Activated T-cell treated with anti-CD3 and anti-CD28 coated beads, Interleukin-2, amount 50 U/mL, for 4 hours (primary cell): ENCODE measurements around the gene KBTBD8. TPM values are rescaled to one million over a fixed set of nuclear protein-coding genes. Genes with fewer than 3 reads are reported as not detected.
A peak's percentile ranks its signal among the peaks of the same experiment; 100 is the strongest.

ENCODE experiments used
- ATAC-seq, 2 donors: fragments of 200-7000 bp; cut with Tn5 transposase; one replicate each; pipeline ENCODE4 v1.10.0; 2021
- DNase-seq: peaks from one replicate; pipeline ENCODE4 v3.0.0-alpha.2; 2020
- H3K27me3 Mint-ChIP-seq: one replicate; pipeline ENCODE4 v1.8.0; 2021; ENCODE audit warnings: low read depth, mixed read lengths
- H3K36me3 Mint-ChIP-seq: one replicate; pipeline ENCODE4 v1.8.0; 2022; ENCODE audit warnings: mixed read lengths; ENCODE audit not compliant: insufficient read depth
- H3K4me1 Mint-ChIP-seq: one replicate; pipeline ENCODE4 v1.8.0; 2021; ENCODE audit warnings: low read depth, mixed read lengths
- H3K4me3 Mint-ChIP-seq: one replicate; pipeline ENCODE4 v1.8.0; 2021; ENCODE audit warnings: mild to moderate bottlenecking, moderate library complexity, mixed read lengths
- H3K9me3 Mint-ChIP-seq: one replicate; pipeline ENCODE4 v1.8.0; 2021; ENCODE audit warnings: mixed read lengths
- total RNA-seq, 3 donors: library from RNA; stranded (reverse); gene quantifications; one replicate each; pipeline ENCODE4 v1.2.1, GENCODE V29; 2021

The KBTBD8 gene
- total RNA-seq, 3 donors from 2014 or later = 32.1 to 47.5 (median 44.6) TPM

DNA sequence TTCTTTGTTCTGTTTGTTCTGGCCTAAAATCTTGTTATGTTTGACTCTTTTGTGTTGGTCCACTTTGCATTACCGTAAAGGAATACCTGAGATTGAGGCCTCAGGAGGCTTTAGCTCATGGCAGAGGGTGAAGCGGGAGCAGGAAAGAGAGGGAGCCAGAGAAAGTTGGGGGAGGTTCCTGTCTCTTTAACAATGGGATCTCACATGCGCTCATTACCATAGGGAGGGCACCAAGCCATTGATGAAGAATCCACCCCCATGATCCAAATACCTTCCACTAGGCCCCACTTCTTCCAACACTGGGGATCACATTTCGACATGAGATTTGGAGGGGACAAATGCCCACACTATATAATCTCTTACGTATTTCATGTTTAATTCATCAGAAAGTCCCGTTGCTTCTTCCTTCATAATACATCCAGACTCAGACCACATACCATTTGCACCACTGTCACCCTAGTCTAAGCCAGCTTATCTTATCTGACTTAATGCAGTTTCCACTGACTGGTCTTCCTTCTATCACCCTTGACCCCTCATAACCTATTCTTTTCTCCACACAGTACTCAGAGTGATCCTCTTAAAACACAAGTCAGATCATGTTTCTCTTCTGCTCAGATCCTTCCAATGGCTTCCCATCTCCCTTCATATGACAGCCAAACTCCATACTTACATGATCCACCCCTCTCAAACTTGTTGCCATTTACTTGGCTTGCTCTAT is 13.5 kb downstream of the KBTBD8 start:
- Mint-ChIP-seq H3K36me3 (peaks cover 57% of the 10 kb centered on the region), H3K9me3 (no peaks in the 10 kb centered on the region), H3K27me3 (no peaks in the 10 kb centered on the region), H3K4me1 (peaks cover 11% of the 10 kb centered on the region), H3K4me3 (no peak overlapping the region)
- ATAC-seq (no peak), DNase-seq (no peak)

DNA sequence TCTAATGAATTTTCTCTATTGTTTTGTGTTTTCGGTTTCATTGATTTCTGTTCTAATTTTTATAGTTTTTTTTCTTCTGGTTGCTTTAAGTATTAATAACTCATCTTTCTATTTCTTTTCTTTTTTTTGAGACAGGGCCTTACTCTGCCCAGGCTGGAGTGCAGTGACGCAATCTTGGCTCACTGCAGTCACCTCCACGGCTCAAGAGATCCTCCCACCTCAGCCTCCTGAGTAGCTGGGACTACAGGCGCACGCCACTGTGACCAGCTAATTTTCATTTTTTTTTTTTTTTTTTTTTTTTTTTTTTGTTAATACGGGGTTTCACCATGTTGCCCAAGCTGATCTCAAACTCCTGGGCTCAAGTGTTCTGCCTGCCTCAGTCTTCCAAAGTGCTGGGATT is 14.5 kb downstream of the KBTBD8 start:
- no peaks in the 10 kb centered on the region for H3K9me3 Mint-ChIP-seq
- H3K4me1 Mint-ChIP-seq = peaks cover 19% of the 10 kb centered on the region
- no peak for DNase-seq
- peaks cover 54% of the 10 kb centered on the region for H3K36me3 Mint-ChIP-seq
- no peaks in the 10 kb centered on the region for H3K27me3 Mint-ChIP-seq
- H3K4me3 Mint-ChIP-seq = no peak overlapping the region
- ATAC-seq = no peak

DNA sequence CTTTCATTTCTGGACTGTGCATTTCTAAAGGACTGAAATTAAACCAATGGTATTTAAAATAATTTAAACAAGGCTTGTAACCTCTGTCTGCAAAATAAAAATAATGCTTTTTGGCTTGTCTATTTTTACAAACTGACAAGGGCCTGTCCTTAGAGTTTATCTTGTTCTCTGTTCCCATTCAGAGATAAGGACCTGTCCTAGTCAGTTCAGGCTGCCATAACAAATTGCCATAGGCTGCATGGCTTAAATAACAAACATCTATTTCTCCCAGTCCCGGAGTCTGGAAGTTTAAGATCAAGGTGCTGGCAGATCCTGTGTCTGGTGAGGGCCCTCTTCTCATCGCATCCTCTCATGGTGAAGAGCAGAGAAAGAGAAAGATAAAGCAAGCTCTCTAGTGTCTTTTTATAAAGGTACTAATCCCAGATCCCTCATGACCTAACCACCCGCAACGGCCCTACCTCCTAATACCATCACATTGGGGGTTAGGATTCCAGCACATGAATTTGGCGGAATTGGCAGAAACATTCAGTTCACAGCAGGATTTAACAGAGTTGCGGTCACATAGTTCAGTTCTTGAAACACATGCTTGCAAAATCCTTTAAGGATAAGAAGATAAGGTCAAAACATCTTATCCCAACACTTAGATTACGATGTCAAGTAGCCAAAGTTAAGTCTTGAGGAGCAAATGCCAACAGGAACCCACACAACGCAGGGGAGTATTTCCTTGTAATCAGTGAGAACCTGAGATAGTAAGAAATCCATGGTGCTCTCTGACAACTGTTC is 17.8 kb downstream of the KBTBD8 start:
- peaks cover 26% of the 10 kb centered on the region for H3K4me1 Mint-ChIP-seq
- no peaks in the 10 kb centered on the region for H3K27me3 Mint-ChIP-seq
- no peaks in the 10 kb centered on the region for H3K9me3 Mint-ChIP-seq
- ATAC-seq (no peak), DNase-seq (no peak)
- H3K36me3 Mint-ChIP-seq = peaks cover 27% of the 10 kb centered on the region
- H3K4me3 Mint-ChIP-seq = no peak overlapping the region

DNA sequence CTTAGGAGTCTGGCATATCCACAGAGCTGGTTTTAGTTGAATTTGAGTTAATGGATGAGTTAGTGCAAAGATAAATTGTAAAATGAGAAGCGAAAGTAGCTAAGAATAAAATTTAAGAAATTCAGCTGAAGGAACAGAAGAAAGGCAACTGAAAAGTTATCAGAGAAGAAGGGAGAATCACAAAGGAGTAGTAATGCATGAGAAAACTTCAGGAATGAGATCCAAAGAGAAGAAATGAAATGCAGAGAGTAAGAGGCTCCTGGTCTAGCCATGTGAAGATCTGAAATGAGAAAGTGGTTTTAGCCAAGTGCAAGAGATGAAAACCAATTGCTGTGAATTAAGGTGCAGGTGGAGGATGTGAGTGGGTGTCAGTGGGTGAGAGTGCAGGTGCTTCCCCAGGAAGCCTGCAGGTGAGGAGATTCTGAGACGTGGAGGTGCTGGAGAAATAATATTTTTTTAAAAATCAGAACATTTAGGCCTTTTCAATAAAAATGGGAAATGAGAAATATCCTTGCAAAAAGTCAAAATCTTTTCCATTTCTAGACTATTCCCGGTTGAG is 18.5 kb downstream of the KBTBD8 start:
- ATAC-seq (no peak), DNase-seq (no peak)
- H3K4me1 Mint-ChIP-seq = peaks cover 26% of the 10 kb centered on the region
- no peaks in the 10 kb centered on the region for H3K9me3 Mint-ChIP-seq
- no peak overlapping the region for H3K4me3 Mint-ChIP-seq
- no peaks in the 10 kb centered on the region for H3K27me3 Mint-ChIP-seq
- peaks cover 21% of the 10 kb centered on the region for H3K36me3 Mint-ChIP-seq

DNA sequence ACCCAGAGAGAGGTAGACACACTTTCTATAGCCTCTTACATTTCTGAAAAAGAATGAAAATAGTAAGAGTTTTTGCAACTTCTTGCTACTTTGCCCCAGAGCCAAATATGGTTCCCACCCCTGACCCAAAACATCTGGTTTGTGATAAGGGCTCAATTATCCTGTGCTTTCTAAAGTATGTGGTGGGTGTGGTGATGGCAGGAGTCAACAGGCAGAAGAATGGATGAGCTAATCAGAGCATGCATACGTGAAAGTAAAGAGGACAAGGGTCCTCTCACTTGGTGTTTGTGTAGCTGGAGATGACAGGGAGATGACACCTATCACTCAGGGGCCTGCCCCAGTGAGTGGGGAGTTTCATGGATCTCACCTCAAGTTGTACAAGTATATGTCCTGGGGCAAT is 19.1 kb downstream of the KBTBD8 start:
- no peak overlapping the region for H3K4me3 Mint-ChIP-seq
- peaks cover 26% of the 10 kb centered on the region for H3K4me1 Mint-ChIP-seq
- no peaks in the 10 kb centered on the region for H3K27me3 Mint-ChIP-seq
- DNase-seq (no peak), ATAC-seq (peak; percentile 37 to 78)
- no peaks in the 10 kb centered on the region for H3K9me3 Mint-ChIP-seq
- peaks cover 15% of the 10 kb centered on the region for H3K36me3 Mint-ChIP-seq

DNA sequence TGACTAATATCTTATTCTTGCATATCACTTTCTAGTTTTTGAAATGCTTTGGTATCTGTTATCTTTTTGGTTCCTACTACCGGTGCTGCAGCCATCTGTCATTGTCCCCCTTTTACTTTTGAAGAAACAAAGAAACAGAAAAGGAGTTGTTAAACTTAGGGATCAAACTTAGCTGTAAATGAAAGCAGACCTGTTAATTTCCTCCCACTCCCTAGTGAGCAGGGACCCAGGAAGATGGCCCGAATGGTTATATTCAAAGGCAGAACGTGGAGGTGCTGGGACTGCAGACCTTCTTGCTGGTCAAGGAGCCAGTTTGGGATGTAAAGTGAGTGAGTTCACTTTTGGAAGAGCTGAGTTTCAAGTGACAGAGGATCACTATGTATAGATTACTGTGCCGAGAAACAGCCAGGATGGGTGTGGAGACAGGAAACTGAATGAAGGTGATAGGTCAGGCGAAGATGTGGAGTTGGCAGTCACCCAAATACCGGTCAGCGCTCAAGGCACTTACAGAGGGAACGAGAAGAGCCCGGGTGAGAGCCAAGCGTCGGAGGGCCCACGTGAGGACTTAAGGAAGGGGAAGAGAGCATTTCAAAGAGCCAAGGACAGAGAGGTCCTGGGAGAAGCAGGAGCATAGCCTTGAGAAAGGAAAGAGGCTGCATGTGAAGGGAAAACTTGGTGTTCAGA is 20.1 kb downstream of the KBTBD8 start:
- no peaks in the 10 kb centered on the region for H3K27me3 Mint-ChIP-seq
- peaks cover 26% of the 10 kb centered on the region for H3K4me1 Mint-ChIP-seq
- ATAC-seq (no peak), DNase-seq (no peak)
- H3K36me3 Mint-ChIP-seq = peaks cover 8% of the 10 kb centered on the region
- H3K9me3 Mint-ChIP-seq = no peaks in the 10 kb centered on the region
- peak overlapping the region; percentile 51 for H3K4me3 Mint-ChIP-seq

DNA sequence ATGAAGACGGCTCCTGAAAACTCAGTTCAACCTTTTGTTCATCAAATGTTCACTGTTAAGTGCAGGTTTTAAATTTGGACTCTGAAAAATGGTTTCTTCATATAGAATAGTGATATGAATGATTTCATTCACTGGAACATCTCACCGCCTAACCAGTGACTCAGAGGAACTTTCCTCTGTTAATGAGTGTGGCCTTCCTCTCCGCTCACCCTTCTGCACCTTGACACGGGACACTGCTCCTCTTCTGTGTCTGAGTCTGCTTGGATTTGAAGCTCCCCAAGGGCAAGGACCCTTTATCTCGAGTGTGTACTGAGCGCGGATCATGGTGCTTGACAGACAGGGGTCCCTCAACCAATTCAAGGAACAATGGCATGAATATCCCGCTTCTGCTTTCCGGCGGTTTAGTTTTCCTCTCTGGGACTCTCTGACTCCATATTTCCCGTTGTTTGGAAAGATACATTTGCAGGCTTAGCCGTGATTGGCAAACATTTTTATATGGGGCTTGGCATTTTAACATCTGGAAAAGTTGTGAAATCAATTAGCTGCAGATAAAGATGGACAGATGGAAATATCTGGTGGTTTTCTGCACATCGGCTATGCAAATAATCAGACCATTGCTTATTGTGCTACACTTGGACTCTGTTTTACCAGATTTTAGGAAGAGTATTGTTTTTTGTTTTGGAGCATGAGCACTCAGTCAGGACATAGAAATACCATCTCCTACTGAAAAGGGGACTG is 20.9 kb downstream of the KBTBD8 start:
- no peaks in the 10 kb centered on the region for H3K9me3 Mint-ChIP-seq
- no peaks in the 10 kb centered on the region for H3K27me3 Mint-ChIP-seq
- H3K4me3 Mint-ChIP-seq = no peak overlapping the region
- DNase-seq = no peak
- H3K4me1 Mint-ChIP-seq = peaks cover 26% of the 10 kb centered on the region
- H3K36me3 Mint-ChIP-seq = peaks cover 2% of the 10 kb centered on the region
- no peak for ATAC-seq

DNA sequence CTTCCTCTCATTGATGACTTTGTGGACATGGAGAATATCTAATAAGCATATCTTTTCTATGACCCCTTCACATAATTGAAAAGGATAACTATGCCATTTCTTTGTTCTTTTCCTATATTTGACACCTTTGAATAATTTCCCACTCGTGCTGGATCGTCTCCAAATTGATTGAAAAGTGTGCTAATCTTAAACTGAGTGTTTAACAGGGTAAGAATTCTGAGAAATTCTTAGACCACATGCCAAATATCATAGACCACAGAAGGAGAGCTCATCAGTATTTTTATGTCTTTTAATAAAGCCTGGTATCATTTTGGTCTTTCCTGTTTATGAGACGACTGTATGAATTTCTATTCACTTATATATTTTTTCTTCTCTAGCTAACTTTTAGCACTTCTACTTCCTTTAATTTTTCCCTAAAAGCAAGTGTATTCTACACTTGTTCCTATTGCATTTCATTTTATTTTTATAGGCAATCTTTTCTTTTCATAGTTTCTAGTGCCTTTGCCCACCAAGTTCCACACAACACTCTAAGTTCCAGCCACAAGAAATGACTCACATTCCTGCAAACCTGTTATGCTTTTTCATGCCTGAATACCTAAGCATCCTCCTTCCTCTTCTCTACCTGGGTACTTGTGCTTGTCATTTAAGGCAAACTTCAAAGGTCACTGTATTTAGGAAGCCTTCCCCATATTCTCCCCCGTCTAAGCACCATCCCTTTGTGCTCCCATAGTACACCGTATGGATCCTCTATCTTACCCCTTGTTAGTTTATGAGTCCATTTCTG is 30.1 kb downstream of the KBTBD8 start:
- H3K27me3 Mint-ChIP-seq = no peaks in the 10 kb centered on the region
- no peak for ATAC-seq
- H3K9me3 Mint-ChIP-seq = no peaks in the 10 kb centered on the region

DNA sequence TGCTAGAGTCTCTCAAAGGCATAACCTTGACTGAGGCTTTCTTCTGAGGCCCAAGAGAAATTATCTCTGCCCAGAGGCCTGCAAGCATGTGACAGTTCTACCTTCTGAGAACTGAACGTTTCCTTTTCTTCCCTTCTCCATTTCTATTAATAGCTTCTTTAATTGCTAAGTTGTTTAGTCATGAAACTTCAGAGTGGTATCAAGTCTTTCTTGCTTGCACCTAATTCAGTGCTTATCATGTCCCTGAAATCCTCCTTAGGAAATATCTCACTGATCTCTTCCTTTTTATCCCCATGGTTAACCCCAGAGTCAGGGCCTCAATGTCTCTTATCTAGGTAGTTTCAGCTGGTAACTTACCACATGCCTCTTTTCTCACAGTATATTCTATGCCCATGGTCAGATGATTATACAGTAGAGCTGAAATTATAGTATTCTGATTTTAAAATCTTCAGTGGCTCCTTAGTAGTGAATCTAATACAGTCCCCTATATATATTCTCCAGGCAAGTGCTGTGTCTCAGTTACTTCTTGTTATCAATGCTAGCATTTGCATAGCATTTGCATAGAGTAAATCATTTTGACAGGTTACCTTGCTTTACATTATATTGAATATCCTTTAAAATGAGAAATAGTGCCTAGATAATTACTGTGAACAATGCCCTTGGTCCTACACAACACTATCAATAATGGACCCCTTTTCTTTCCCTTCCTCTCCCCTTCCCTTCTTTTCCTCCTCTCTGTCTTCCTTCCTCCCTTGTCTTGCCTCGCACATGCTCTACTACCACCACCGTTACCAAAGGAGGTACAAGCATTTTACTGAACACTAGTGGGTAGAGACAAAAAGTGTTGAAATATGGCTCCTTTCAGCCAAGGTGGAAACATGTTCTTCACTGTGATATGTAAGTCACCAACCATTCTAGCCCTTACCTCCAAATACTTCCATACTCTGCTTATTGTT is 33.0 kb downstream of the KBTBD8 start:
- ATAC-seq = no peak
- no peaks in the 10 kb centered on the region for H3K27me3 Mint-ChIP-seq
- H3K9me3 Mint-ChIP-seq = no peaks in the 10 kb centered on the region
- no peaks in the 10 kb centered on the region for H3K4me1 Mint-ChIP-seq
- H3K4me3 Mint-ChIP-seq = no peak overlapping the region
- no peaks in the 10 kb centered on the region for H3K36me3 Mint-ChIP-seq
- DNase-seq = no peak

More for the DNA sequence above, 30.1 kb downstream of the KBTBD8 start:
- DNase-seq = no peak
- no peak overlapping the region for H3K4me3 Mint-ChIP-seq
- H3K36me3 Mint-ChIP-seq = no peaks in the 10 kb centered on the region
- H3K4me1 Mint-ChIP-seq = no peaks in the 10 kb centered on the region

DNA sequence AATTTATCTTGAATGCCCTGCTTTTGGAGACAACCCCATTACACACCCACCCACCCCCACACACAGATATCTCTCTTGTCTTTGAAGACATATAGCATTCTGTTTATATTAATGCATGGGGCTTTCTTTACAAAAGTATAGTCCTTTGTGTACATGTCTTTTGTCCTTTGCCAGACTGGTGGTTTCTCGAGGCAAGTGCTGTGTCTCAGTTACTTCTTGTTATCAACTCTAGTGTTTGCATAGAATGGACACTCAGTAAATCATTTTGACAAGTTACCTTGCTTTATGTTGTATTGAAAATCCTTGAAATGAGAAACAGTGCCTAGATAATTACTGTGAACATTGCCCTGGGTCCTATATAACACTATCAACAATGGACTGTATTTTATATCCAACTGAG is 33.9 kb downstream of the KBTBD8 start:
- H3K4me1 Mint-ChIP-seq = no peaks in the 10 kb centered on the region
- no peaks in the 10 kb centered on the region for H3K36me3 Mint-ChIP-seq
- ATAC-seq (no peak), DNase-seq (no peak)
- H3K9me3 Mint-ChIP-seq = no peaks in the 10 kb centered on the region
- no peak overlapping the region for H3K4me3 Mint-ChIP-seq
- no peaks in the 10 kb centered on the region for H3K27me3 Mint-ChIP-seq

DNA sequence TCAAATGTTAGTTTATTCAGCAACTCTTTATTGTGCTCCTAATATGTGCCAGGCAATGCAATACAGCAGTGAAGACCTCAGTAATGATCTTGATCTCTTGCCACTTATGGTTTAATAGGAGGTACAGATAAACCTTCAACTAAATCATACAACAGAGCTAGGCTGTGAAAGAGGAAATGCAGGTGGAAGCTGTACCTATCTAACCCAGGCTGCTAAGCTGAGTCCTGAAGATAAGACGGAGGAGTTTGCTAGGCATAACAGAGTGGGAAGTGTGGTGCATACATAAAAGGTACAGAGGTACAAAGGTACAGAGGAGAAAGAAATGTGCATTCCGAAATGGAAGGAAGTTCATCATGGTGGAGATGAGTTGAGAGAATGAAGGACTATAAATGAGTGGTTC is 35.0 kb downstream of the KBTBD8 start:
- no peaks in the 10 kb centered on the region for H3K27me3 Mint-ChIP-seq
- H3K9me3 Mint-ChIP-seq = no peaks in the 10 kb centered on the region
- ATAC-seq (no peak), DNase-seq (no peak)
- no peaks in the 10 kb centered on the region for H3K36me3 Mint-ChIP-seq
- no peak overlapping the region for H3K4me3 Mint-ChIP-seq
- no peaks in the 10 kb centered on the region for H3K4me1 Mint-ChIP-seq

DNA sequence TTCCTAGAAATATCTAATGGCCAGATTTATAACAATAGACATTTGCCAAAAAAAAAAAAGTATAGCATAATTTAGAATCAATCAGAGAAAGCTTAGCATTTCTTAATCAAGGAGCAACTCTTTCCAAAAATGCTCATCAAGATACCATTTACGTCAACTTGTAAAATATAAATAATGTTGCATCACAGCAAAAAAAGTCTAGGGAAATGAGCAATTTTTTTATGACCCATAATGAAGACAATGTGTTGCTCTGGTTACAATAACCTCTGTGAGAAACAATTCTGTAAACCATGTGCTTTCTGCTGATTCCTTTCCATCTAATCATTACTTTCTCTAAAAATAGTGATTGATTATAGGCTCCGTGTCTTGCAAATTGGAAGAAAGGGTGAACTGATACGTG is 36.3 kb downstream of the KBTBD8 start:
- Mint-ChIP-seq H3K36me3 (no peaks in the 10 kb centered on the region), H3K4me3 (no peak overlapping the region), H3K9me3 (no peaks in the 10 kb centered on the region), H3K27me3 (no peaks in the 10 kb centered on the region), H3K4me1 (no peaks in the 10 kb centered on the region)
- ATAC-seq (no peak), DNase-seq (no peak)
